Psoas muscle (tissue), 8 donors: Measurements from ENCODE around the gene CCT8. TPM values are rescaled to one million over a fixed set of nuclear protein-coding genes. Genes with fewer than 3 reads are reported as not detected.

Experiments used
- ATAC-seq, 4 donors: fragments of 200-7000 bp; cut with Tn5 transposase; one replicate each; pipeline ENCODE4 v1.9.1; 2020; ENCODE audit warnings: moderate library complexity in 3 of 4, mild to moderate bottlenecking in 2 of 4
- DNase-seq, 2 donors: peaks; one replicate each; pipeline ENCODE4 v3.0.0-alpha.2; 2020
- H3K27ac ChIP-seq: fragments of 200-600 bp; one replicate; pipeline ENCODE4 v1.8.0; 2022
- H3K27me3 ChIP-seq, 3 donors: fragments of 200-600 bp in 1 of 3; one replicate each; pipeline versions ENCODE4 v1.6.1 to v1.8.0; 2013 to 2022; ENCODE audit warnings: low read length in 2 of 3, mild to moderate bottlenecking in 2 of 3, moderate library complexity in 1 of 3; ENCODE audit not compliant: insufficient read depth in 3 of 3
- H3K36me3 ChIP-seq, 2 donors: fragments of 200-600 bp in 1 of 2; one replicate each; pipeline versions ENCODE4 v1.6.1 to v1.8.0; 2013 to 2022; ENCODE audit warnings: low read depth in 1 of 2, mild to moderate bottlenecking in 1 of 2, moderate library complexity in 1 of 2; ENCODE audit not compliant: insufficient read depth in 1 of 2
- H3K4me1 ChIP-seq: fragments of 200-600 bp; one replicate; pipeline ENCODE4 v1.8.0; 2022
- H3K4me3 ChIP-seq: fragments of 200-600 bp; one replicate; pipeline ENCODE4 v1.8.0; 2022; ENCODE audit warnings: mild to moderate bottlenecking
- H3K9me3 ChIP-seq: fragments of 200-600 bp; one replicate; pipeline ENCODE4 v1.8.0; 2022
- CTCF ChIP-seq: fragments of 200-600 bp; IDR thresholded peaks from one replicate; pipeline ENCODE4 v1.8.0; 2022; ENCODE audit warnings: antibody characterized with exemption
- WGBS, 3 donors: extraction: QIAGEN DNeasy Blood & Tissue Kit; methylation state at CpG; one replicate each; pipeline versions ENCODE4 v1.1.6 to v1.1.7; 2013; 5-methylcytosine and 5-hydroxymethylcytosine counted together
- intact Hi-C, 2 donors: fragments of 100-400 bp; cut with DNase I; formaldehyde crosslinking; loops; one replicate each; pipeline versions ENCODE4 v1.11.0 to v1.14.2; 2022
- polyA plus RNA-seq, 3 donors: library from polyadenylated mRNA; stranded (reverse); fragments of 200-250 nt; gene quantifications; one replicate each; pipeline ENCODE4 v1.2.3, GENCODE V29; 2013
- total RNA-seq, 4 donors: library from RNA; stranded (reverse); fragmentation: NEBNext Ultra II Directional in 2 of 4; extraction: Animal tissue kit (Norgen Biotek cat#: 25700) in 2 of 4; gene quantifications; one replicate each; pipeline versions ENCODE4 v1.2.1 to v1.2.4, GENCODE V29; 2021 to 2023
- donor health status: healthy with polysubstance abuse.
- donor health status: DM: no; HTN: no; CAD: no; lungs with moderate emphysema.
- donor health status: Bipolar disorder and iron deficiency.
- donor health status: healthy.
- donor health status: DM: yes; HTN: yes; CAD: no.
- donor health status: DM: no; HTN: no; CAD: no.
- donor health status: DM: no; HTN: no; CAD: no.
- donor health status: DM: yes; HTN: yes; CAD: no.

The CCT8 gene
- total and polyA plus RNA-seq, 7 donors = 124 to 251 (median 138) TPM

- Histone ChIP-seq H3K27ac (peak overlapping the region; percentile 10), H3K4me1 (peaks cover 18% of the 10 kb centered on the region), H3K27me3 (no peaks in the 10 kb centered on the region), H3K36me3 (peaks cover 10 to 99% of the 10 kb centered on the region in 2 donors), H3K4me3 (no peak overlapping the region), H3K9me3 (no peaks in the 10 kb centered on the region)
- ATAC-seq (no peak), DNase-seq (no peak)
- intact Hi-C loops = no loop called here
- no peak for TF ChIP-seq CTCF
- WGBS, 3 donors = 53 to 82% (median 69%) methylated on average over 4 of the region's 4 CpGs
Measured at GRCh38 chr21:29053656-29054055, 19.8 kb downstream of the CCT8 start.

- ATAC-seq = no peak
Measured at GRCh38 chr21:29053011-29053553, 20.4 kb downstream of the CCT8 start.

GRCh38 chr21:29052224-29052623 is 21.2 kb downstream of the CCT8 start:
- Histone ChIP-seq H3K27me3 (no peaks in the 10 kb centered on the region), H3K9me3 (no peaks in the 10 kb centered on the region), H3K36me3 (peaks cover 10 to 96% of the 10 kb centered on the region in 2 donors), H3K4me1 (peaks cover 18% of the 10 kb centered on the region), H3K4me3 (no peak overlapping the region), H3K27ac (no peak overlapping the region)
- intact Hi-C loops = no loop called here
- WGBS, 3 donors = 96 to 97% (median 97%) methylated on average over 5 of the region's 5 CpGs
- no peak for DNase-seq
- no peak for TF ChIP-seq CTCF
- no peak for ATAC-seq

More at GRCh38 chr21:29053011-29053553, 20.4 kb downstream of the CCT8 start:
- 53 to 79% (median 58%) methylated on average over 5 of the region's 5 CpGs for WGBS, 3 donors
- Histone ChIP-seq H3K27me3 (no peaks in the 10 kb centered on the region), H3K27ac (peak overlapping the region; percentile 10), H3K9me3 (no peaks in the 10 kb centered on the region), H3K4me1 (peaks cover 18% of the 10 kb centered on the region), H3K36me3 (peaks cover 10 to 99% of the 10 kb centered on the region in 2 donors), H3K4me3 (no peak overlapping the region)
- no peak for DNase-seq
- intact Hi-C loops = no loop called here
- TF ChIP-seq CTCF = no peak

- ATAC-seq (no peak), DNase-seq (no peak)
- Histone ChIP-seq H3K36me3 (peaks cover 3 to 100% of the 10 kb centered on the region in 2 donors), H3K9me3 (no peaks in the 10 kb centered on the region), H3K27me3 (no peaks in the 10 kb centered on the region), H3K27ac (no peak overlapping the region), H3K4me1 (no peaks in the 10 kb centered on the region), H3K4me3 (no peak overlapping the region)
- 90 to 95% (median 92%) methylated on average over 1 of the region's 1 CpG for WGBS, 3 donors
- intact Hi-C loops = no loop called here
- no peak for TF ChIP-seq CTCF
Measured at GRCh38 chr21:29034678-29035077, 38.8 kb downstream of the CCT8 start.

- Histone ChIP-seq H3K27ac (no peak overlapping the region), H3K27me3 (no peaks in the 10 kb centered on the region), H3K4me1 (no peaks in the 10 kb centered on the region), H3K36me3 (peaks cover 3 to 98% of the 10 kb centered on the region in 2 donors), H3K4me3 (no peak overlapping the region), H3K9me3 (no peaks in the 10 kb centered on the region)
- 93 to 95% (median 94%) methylated on average over 3 of the region's 3 CpGs for WGBS, 3 donors
- TF ChIP-seq CTCF = no peak
- ATAC-seq (no peak), DNase-seq (no peak)
- intact Hi-C loops = no loop called here
Measured at GRCh38 chr21:29033871-29034270, 39.6 kb downstream of the CCT8 start.
